Small intestine (tissue), 7 donors: ENCODE data around the gene RYR3. TPM values are rescaled to one million over a fixed set of nuclear protein-coding genes. Genes with fewer than 3 reads are reported as not detected.

Experiments
- DNase-seq, 2 donors: peaks; one replicate each; pipeline versions ENCODE4 v3.0.0 to v3.0.0-alpha.2; 2013
- FAIRE-seq: peaks from 2 replicates; lab custom pipeline; 2012; peaks lifted over from hg19 to GRCh38; lab: Jason Lieb, UNC
- H3K27ac ChIP-seq, 3 donors: one replicate each; pipeline ENCODE4 v1.5.1; 2013; ENCODE audit warnings: low read length in 2 of 3, mild to moderate bottlenecking in 2 of 3, control low read depth in 1 of 3, inconsistent platforms in 1 of 3, low read depth in 1 of 3, moderate library complexity in 1 of 3
- H3K27me3 ChIP-seq, 3 donors: one replicate each; pipeline ENCODE4 v1.6.1; 2013; ENCODE audit warnings: low read length in 3 of 3, inconsistent platforms in 1 of 3; ENCODE audit not compliant: control insufficient read depth in 3 of 3, insufficient read depth in 3 of 3
- H3K36me3 ChIP-seq, 3 donors: one replicate each; pipeline ENCODE4 v1.6.1; 2013; ENCODE audit warnings: low read length in 3 of 3, inconsistent platforms in 1 of 3, low read depth in 1 of 3, mild to moderate bottlenecking in 1 of 3, moderate library complexity in 1 of 3; ENCODE audit not compliant: control insufficient read depth in 3 of 3, insufficient read depth in 2 of 3
- H3K4me1 ChIP-seq, 3 donors: one replicate each; pipeline ENCODE4 v1.6.1; 2013; ENCODE audit warnings: low read length in 2 of 3, inconsistent platforms in 1 of 3, low read depth in 1 of 3, mild to moderate bottlenecking in 1 of 3, moderate library complexity in 1 of 3; ENCODE audit not compliant: control insufficient read depth in 3 of 3, insufficient read depth in 2 of 3
- H3K4me3 ChIP-seq, 3 donors: one replicate each; pipeline ENCODE4 v1.5.1; 2013; ENCODE audit warnings: low read length in 3 of 3, control low read depth in 1 of 3, inconsistent platforms in 1 of 3, low read depth in 1 of 3, mild to moderate bottlenecking in 1 of 3, moderate library complexity in 1 of 3
- H3K9me3 ChIP-seq, 2 donors: one replicate each; pipeline ENCODE4 v1.6.1; 2013; ENCODE audit warnings: low read depth in 1 of 2, low read length in 1 of 2; ENCODE audit not compliant: control insufficient read depth in 2 of 2, insufficient read depth in 1 of 2
- WGBS, 3 donors: extraction: QIAGEN DNeasy Blood & Tissue Kit; methylation state at CpG; one replicate each; pipeline ENCODE4 v1.1.7; 2013; 5-methylcytosine and 5-hydroxymethylcytosine counted together
- polyA plus RNA-seq, 4 donors: library from polyadenylated mRNA; stranded (reverse) in 3 of 4; unstranded in 1 of 4; fragments of 200-250 nt in 3 of 4; fragments of 120-200 nt in 1 of 4; gene quantifications; one replicate each; pipeline versions ENCODE4 v1.2.1 to v1.2.3, GENCODE V29; 2013
- donor health status: healthy with polysubstance abuse.
- donor health status: control.
- donor health status: control.
- donor health status: Bipolar disorder and iron deficiency.
- donor health status: healthy.

Gene RYR3
- polyA plus RNA-seq, 4 donors = 0.36 to 1.6 TPM; not detected in 2

- no peaks in the 10 kb centered on the region for H3K36me3 ChIP-seq
- FAIRE-seq (no peak), DNase-seq (no peak)
- H3K4me1 ChIP-seq = no peaks in the 10 kb centered on the region
- H3K4me3 ChIP-seq = no peak overlapping the region
- no peak overlapping the region for H3K27ac ChIP-seq
- H3K9me3 ChIP-seq = no peaks in the 10 kb centered on the region
- no peaks in the 10 kb centered on the region for H3K27me3 ChIP-seq
- 41 to 72% (median 51%) methylated on average over 2 of the region's 2 CpGs for WGBS, 3 donors
Measured at GRCh38 chr15:33517944-33518343, 207.2 kb downstream of the RYR3 start.

GRCh38 chr15:33518421-33518820, 207.7 kb downstream of the RYR3 start:
- no peaks in the 10 kb centered on the region for H3K9me3 ChIP-seq
- DNase-seq = no peak
- FAIRE-seq = no peak
- no peaks in the 10 kb centered on the region for H3K4me1 ChIP-seq
- H3K27ac ChIP-seq = no peak overlapping the region
- 73 to 84% (median 78%) methylated on average over 8 of the region's 8 CpGs for WGBS, 3 donors
- no peaks in the 10 kb centered on the region for H3K36me3 ChIP-seq
- H3K27me3 ChIP-seq = no peaks in the 10 kb centered on the region
- H3K4me3 ChIP-seq = no peak overlapping the region

GRCh38 chr15:33524274-33524673, 213.5 kb downstream of the RYR3 start:
- DNase-seq (no peak), FAIRE-seq (no peak)
- Histone ChIP-seq H3K9me3 (no peaks in the 10 kb centered on the region), H3K4me1 (no peaks in the 10 kb centered on the region), H3K27me3 (no peaks in the 10 kb centered on the region), H3K4me3 (no peak overlapping the region), H3K36me3 (no peaks in the 10 kb centered on the region), H3K27ac (no peak overlapping the region)
- WGBS, 3 donors = 81 to 93% (median 88%) methylated on average over 3 of the region's 3 CpGs

- Histone ChIP-seq H3K36me3 (no peaks in the 10 kb centered on the region), H3K27me3 (no peaks in the 10 kb centered on the region), H3K9me3 (no peaks in the 10 kb centered on the region), H3K4me3 (no peak overlapping the region), H3K27ac (no peak overlapping the region), H3K4me1 (no peaks in the 10 kb centered on the region)
- 71 to 75% (median 72%) methylated on average over 3 of the region's 3 CpGs for WGBS, 3 donors
- DNase-seq = no peak
- no peak for FAIRE-seq
Measured at GRCh38 chr15:33526532-33526931, 215.8 kb downstream of the RYR3 start.

GRCh38 chr15:33533197-33533596, 222.4 kb downstream of the RYR3 start:
- Histone ChIP-seq H3K4me1 (no peaks in the 10 kb centered on the region), H3K36me3 (no peaks in the 10 kb centered on the region), H3K4me3 (no peak overlapping the region), H3K27me3 (no peaks in the 10 kb centered on the region), H3K27ac (no peak overlapping the region), H3K9me3 (no peaks in the 10 kb centered on the region)
- FAIRE-seq (no peak), DNase-seq (no peak)
- WGBS, 3 donors = 63 to 84% (median 74%) methylated on average over 4 of the region's 4 CpGs

GRCh38 chr15:33534642-33535041, 223.9 kb downstream of the RYR3 start:
- Histone ChIP-seq H3K36me3 (no peaks in the 10 kb centered on the region), H3K27ac (no peak overlapping the region), H3K4me1 (no peaks in the 10 kb centered on the region), H3K9me3 (no peaks in the 10 kb centered on the region), H3K27me3 (no peaks in the 10 kb centered on the region), H3K4me3 (no peak overlapping the region)
- WGBS, 3 donors = 84 to 90% (median 88%) methylated on average over 4 of the region's 4 CpGs
- DNase-seq = no peak
- FAIRE-seq = no peak

- Histone ChIP-seq H3K4me1 (no peaks in the 10 kb centered on the region), H3K27ac (no peak overlapping the region), H3K4me3 (no peak overlapping the region), H3K9me3 (no peaks in the 10 kb centered on the region), H3K27me3 (no peaks in the 10 kb centered on the region), H3K36me3 (no peaks in the 10 kb centered on the region)
- no peak for FAIRE-seq
- WGBS, 3 donors = 53 to 62% (median 54%) methylated on average over 3 of the region's 3 CpGs
- no peak for DNase-seq
Measured at GRCh38 chr15:33535135-33535534, 224.4 kb downstream of the RYR3 start.

GRCh38 chr15:33539825-33540573, 229.2 kb downstream of the RYR3 start:
- 72 to 79% (median 74%) methylated on average over 10 of the region's 10 CpGs for WGBS, 3 donors
- Histone ChIP-seq H3K27ac (no peak overlapping the region), H3K4me3 (no peak overlapping the region), H3K27me3 (no peaks in the 10 kb centered on the region), H3K9me3 (no peaks in the 10 kb centered on the region), H3K4me1 (no peaks in the 10 kb centered on the region), H3K36me3 (no peaks in the 10 kb centered on the region)
- FAIRE-seq (no peak), DNase-seq (no peak)

- H3K4me1 ChIP-seq = no peaks in the 10 kb centered on the region
- H3K27ac ChIP-seq = no peak overlapping the region
- no peaks in the 10 kb centered on the region for H3K9me3 ChIP-seq
- FAIRE-seq = no peak
- no peak for DNase-seq
- H3K36me3 ChIP-seq = no peaks in the 10 kb centered on the region
- no peaks in the 10 kb centered on the region for H3K27me3 ChIP-seq
- no peak overlapping the region for H3K4me3 ChIP-seq
- 79 to 83% (median 80%) methylated on average over 3 of the region's 3 CpGs for WGBS, 3 donors
Measured at GRCh38 chr15:33543957-33544356, 233.2 kb downstream of the RYR3 start.
